Ascending aorta (tissue), 2 donors: ENCODE measurements around the gene ACACA. TPM values are rescaled to one million over a fixed set of nuclear protein-coding genes. Genes with fewer than 3 reads are reported as not detected.

Experiments used
- DNase-seq, 2 donors: peaks; one replicate each; pipeline ENCODE4 v3.0.0-alpha.2; 2019; ENCODE audit warnings: low spot score in 2 of 2
- H3K27ac ChIP-seq, 2 donors: fragments of 200-600 bp; sonication (generic); one replicate each; pipeline ENCODE4 v1.5.1; 2016 to 2017; ENCODE audit warnings: mild to moderate bottlenecking in 1 of 2
- H3K27me3 ChIP-seq: fragments of 200-600 bp; sonication (generic); one replicate; pipeline ENCODE4 v1.5.1; 2017
- H3K36me3 ChIP-seq, 2 donors: fragments of 200-600 bp; sonication (generic); one replicate each; pipeline ENCODE4 v1.5.1; 2016
- H3K4me1 ChIP-seq, 2 donors: fragments of 200-600 bp; sonication (generic); one replicate each; pipeline ENCODE4 v1.5.1; 2016 to 2017; ENCODE audit warnings: mild to moderate bottlenecking in 1 of 2
- H3K4me3 ChIP-seq, 2 donors: fragments of 200-600 bp; sonication (generic); one replicate each; pipeline ENCODE4 v1.5.1; 2016 to 2017; ENCODE audit warnings: mild to moderate bottlenecking in 1 of 2
- H3K9me3 ChIP-seq, 2 donors: fragments of 200-600 bp; sonication (generic); one replicate each; pipeline ENCODE4 v1.5.1; 2016
- intact Hi-C: fragments of 100-400 bp; cut with DNase I; formaldehyde crosslinking; loops from one replicate; pipeline ENCODE4 v1.15.1; 2023
- total RNA-seq: library from RNA; depleted of rRNA; stranded (reverse); fragments of >200 nt; gene quantifications from one replicate; pipeline ENCODE4 v1.1.0, GENCODE V29; 2016
- TF ChIP-seq, protein P1 (sequence below), 3 experiments: fragments of 200-600 bp in 2 of 3; fragments of 450-650 bp in 1 of 3; sonication (generic) in 2 of 3; IDR thresholded peaks; one replicate each; pipeline ENCODE4 v1.5.1; 2016 to 2019; ENCODE audit warnings: antibody characterized with exemption in 3 of 3, mild to moderate bottlenecking in 1 of 3, moderate library complexity in 1 of 3

ACACA gene
- total RNA-seq, 1 donor from 2014 or later = 69.0 TPM

DNA sequence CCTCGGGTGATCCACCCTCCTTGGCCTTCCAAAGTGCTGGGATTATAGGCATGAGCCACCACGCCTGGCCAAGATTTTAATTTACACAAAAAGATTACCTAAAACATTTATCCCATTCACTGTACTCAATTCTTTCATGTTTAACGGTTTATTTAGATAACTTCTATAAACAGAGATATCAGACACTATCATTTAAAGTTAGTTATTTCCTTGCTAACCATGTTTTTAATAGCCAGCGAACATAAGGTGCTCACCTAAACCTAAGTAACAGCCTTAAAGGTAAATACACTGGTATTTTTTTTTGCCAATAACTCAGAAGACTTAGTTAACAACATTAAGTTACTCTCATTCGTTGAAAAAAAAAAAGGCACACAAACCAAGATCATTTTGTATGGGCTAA, 112.9 kb downstream of the ACACA start:
- Histone ChIP-seq H3K27me3 (no peaks in the 10 kb centered on the region), H3K4me3 (no peak overlapping the region), H3K27ac (no peak overlapping the region), H3K36me3 (no peaks in the 10 kb centered on the region), H3K9me3 (no peaks in the 10 kb centered on the region), H3K4me1 (peaks cover 0 to 1% of the 10 kb centered on the region in 2 donors)
- DNase-seq = no peak
- intact Hi-C loops = no loop called here
- TF ChIP-seq, protein P1, sequence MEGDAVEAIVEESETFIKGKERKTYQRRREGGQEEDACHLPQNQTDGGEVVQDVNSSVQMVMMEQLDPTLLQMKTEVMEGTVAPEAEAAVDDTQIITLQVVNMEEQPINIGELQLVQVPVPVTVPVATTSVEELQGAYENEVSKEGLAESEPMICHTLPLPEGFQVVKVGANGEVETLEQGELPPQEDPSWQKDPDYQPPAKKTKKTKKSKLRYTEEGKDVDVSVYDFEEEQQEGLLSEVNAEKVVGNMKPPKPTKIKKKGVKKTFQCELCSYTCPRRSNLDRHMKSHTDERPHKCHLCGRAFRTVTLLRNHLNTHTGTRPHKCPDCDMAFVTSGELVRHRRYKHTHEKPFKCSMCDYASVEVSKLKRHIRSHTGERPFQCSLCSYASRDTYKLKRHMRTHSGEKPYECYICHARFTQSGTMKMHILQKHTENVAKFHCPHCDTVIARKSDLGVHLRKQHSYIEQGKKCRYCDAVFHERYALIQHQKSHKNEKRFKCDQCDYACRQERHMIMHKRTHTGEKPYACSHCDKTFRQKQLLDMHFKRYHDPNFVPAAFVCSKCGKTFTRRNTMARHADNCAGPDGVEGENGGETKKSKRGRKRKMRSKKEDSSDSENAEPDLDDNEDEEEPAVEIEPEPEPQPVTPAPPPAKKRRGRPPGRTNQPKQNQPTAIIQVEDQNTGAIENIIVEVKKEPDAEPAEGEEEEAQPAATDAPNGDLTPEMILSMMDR (IDR thresholded peaks at IDR 0.05) = no peak

DNA sequence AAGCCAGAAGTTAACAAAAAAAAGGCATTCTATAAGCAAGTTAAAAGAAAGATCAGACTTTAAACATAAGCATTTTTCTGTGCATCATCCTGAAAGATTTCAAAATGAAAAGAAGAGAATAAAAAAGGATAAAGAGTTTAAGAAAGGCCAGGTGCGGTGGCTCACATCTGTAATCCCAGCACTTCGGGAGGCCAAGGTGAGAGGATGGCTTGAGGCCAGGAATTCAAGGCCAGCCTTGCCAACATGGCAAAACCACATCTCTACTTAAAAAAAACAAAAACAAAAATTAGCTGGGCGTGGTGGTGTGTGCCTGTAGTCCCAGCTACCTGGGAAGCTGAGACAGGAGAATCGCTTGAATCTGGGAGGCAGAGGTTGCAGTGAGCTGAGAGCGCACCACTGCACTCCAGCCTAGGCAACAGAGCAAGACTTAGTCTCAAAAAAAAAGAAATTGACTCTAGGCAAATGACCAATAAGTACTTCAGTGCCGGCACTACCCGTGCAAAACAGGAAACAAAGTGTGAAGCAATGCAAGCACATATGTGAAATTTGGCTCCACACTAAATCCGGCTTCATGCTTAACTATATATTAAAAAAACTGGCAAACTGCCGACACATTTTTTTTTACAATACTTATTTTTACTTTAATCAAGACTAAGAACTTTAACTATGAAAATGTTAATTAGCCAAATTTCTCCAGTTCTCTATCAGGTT, 114.1 kb downstream of the ACACA start:
- Histone ChIP-seq H3K27me3 (no peaks in the 10 kb centered on the region), H3K4me3 (no peak overlapping the region), H3K9me3 (no peaks in the 10 kb centered on the region), H3K4me1 (no peaks in the 10 kb centered on the region), H3K27ac (no peak overlapping the region), H3K36me3 (no peaks in the 10 kb centered on the region)
- no peak for DNase-seq
- TF ChIP-seq, protein P1 (IDR thresholded peaks at IDR 0.05) = no peak
- intact Hi-C loops = no loop called here

DNA sequence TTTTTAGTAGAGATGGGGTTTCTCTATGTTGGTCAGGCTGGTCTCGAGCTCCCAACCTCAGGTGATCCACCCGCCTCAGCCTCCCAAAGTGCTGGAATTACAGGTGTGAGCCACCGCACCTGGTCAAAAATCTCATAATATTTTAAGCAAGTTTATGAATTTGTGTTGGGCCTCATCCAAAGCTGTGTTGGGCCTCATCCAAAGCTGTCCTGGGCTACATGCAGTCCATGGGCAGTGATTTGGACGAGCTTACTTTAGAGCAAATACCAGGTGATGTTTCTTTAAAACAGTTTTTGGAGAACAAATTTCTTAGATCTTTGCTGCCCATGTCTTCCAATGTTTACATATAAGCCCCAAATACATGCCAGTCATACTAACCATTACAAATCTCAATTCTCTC, 115.3 kb downstream of the ACACA start:
- H3K9me3 ChIP-seq = no peaks in the 10 kb centered on the region
- TF ChIP-seq, protein P1 (IDR thresholded peaks at IDR 0.05) = no peak
- no peak overlapping the region for H3K27ac ChIP-seq
- no peaks in the 10 kb centered on the region for H3K4me1 ChIP-seq
- H3K4me3 ChIP-seq = no peak overlapping the region
- no peaks in the 10 kb centered on the region for H3K27me3 ChIP-seq
- DNase-seq = no peak
- intact Hi-C loops = no loop called here
- no peaks in the 10 kb centered on the region for H3K36me3 ChIP-seq

DNA sequence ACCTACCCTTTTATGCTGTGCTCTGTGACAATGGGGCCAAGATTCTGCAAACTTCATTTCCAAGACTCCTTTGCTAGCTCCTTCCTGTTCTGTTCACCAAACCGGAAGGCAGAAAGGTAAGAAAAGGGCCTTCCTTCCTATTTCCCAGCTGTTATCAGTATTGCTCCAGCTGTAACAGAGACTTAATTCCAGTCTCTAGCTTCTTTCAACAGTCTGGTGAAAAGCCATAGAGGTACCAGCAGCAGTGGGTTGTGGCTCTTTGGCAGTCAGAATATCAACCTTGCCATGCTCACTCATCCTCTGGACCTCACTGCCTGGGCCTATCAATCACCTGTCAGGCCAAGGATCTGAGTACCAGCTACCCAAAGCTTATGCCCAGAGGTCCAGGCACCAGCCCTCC, 120.2 kb downstream of the ACACA start:
- TF ChIP-seq, protein P1 (IDR thresholded peaks at IDR 0.05) = no peak
- no peaks in the 10 kb centered on the region for H3K27me3 ChIP-seq
- peaks cover 0 to 2% of the 10 kb centered on the region in 2 donors for H3K4me1 ChIP-seq
- H3K4me3 ChIP-seq = no peak overlapping the region
- no peak for DNase-seq
- no peak overlapping the region for H3K27ac ChIP-seq
- intact Hi-C loops = no loop called here
- H3K9me3 ChIP-seq = no peaks in the 10 kb centered on the region
- H3K36me3 ChIP-seq = no peaks in the 10 kb centered on the region

DNA sequence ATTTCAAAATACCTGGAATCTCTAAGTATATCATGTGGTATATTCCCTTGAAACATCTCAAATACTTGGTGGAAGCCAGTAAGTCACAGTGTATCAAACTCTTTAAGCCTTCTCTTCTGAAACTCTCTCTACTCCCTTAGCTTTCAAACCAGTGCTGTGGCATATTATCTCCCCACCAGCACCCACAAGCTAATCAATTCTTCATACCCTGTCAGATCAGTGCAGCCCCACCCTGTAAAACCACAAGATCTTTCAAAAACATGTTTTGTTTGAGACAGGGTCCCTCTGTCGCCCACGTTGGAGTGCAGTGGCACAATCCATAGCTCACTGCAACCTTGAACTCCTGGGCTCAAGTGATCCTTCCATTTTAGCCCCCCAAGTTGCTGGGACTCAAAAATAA, 122.4 kb downstream of the ACACA start:
- intact Hi-C loops = no loop called here
- Histone ChIP-seq H3K9me3 (no peaks in the 10 kb centered on the region), H3K4me3 (no peak overlapping the region), H3K4me1 (peaks cover 0 to 2% of the 10 kb centered on the region in 2 donors), H3K27ac (no peak overlapping the region), H3K27me3 (no peaks in the 10 kb centered on the region), H3K36me3 (no peaks in the 10 kb centered on the region)
- TF ChIP-seq, protein P1 (IDR thresholded peaks at IDR 0.05) = no peak
- no peak for DNase-seq
